ENCODE measurements around the gene UNC13D. TPM values are rescaled to one million over a fixed set of nuclear protein-coding genes. Genes with fewer than 3 reads are reported as not detected.
A peak's percentile ranks its signal among the peaks of the same experiment; 100 is the strongest.
"Not testable (repeated sequence)": the region's sequence is repeated elsewhere in the genome, so short reads cannot be mapped to it uniquely, and the experiment has no call there.

The UNC13D gene
- total RNA-seq, 1 experiment from 2014 or later = 20.2 TPM

DNA sequence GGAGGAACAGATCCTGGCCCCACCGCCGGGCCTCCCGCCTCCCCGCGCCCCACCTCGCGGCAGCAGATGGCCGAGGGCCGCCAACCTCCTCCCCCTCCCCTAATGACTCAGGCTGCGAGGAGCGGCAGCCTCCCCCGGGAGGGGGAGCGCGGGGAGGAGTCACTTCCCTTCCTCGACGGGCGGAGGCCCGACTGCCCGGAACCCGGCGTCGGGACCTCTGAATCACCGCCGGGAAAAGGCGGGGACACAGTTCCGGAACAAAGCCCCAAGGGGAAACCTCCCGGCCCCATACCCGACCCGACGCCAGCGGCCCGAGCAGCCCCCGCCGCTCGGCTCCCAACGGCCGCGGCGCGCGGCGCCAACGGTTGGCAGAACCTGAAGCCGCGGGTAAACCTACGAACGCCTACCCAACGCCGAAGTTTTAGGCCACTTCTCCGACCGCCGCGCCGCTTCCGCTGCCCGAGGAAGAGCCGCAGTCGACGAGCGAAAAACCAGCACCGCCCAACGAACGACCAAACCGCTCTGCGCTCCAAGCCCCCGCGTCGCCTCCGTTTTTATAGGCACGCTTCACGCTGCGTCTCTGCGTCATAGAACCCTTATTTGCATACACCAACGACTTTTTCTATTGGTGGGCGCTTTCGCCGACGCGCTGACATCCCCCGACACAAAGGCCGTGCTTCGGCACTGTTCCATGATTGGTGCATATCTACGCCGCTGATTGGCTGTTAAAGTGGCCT is 64.8 kb downstream of the UNC13D start (continued):
- no peak for TF ChIP-seq ELF1 (IDR thresholded peaks at IDR 0.05; ENCODE audit: borderline replicate concordance, low read depth)
- peak; percentile 80 for TF ChIP-seq YY1 (IDR thresholded peaks at IDR 0.05; ENCODE audit: extremely low read depth, insufficient replicate concordance, low read depth, low read length)
- TF ChIP-seq FOSL1 (IDR thresholded peaks at IDR 0.05; ENCODE audit: low read depth) = no peak
- TF ChIP-seq, protein P1, sequence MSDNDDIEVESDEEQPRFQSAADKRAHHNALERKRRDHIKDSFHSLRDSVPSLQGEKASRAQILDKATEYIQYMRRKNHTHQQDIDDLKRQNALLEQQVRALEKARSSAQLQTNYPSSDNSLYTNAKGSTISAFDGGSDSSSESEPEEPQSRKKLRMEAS (IDR thresholded peaks at IDR 0.05) = no peak

DNA sequence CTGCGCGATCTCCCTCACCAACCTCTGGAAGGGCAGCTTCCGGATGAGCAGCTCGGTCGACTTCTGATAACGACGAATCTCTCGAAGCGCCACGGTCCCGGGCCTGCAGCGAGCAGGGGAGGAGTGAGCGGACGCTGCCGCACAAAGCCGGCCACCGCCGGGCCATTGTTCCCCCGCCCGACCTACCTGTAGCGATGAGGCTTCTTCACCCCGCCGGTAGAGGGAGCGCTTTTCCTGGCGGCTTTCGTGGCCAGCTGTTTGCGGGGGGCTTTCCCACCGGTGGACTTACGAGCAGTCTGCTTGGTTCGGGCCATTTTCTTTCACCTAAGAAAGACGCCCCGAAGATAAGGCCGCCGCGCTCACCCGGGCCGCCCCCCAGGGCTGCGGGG is 65.3 kb downstream of the UNC13D start:
- ATAC-seq = peak; percentile 18

DNA sequence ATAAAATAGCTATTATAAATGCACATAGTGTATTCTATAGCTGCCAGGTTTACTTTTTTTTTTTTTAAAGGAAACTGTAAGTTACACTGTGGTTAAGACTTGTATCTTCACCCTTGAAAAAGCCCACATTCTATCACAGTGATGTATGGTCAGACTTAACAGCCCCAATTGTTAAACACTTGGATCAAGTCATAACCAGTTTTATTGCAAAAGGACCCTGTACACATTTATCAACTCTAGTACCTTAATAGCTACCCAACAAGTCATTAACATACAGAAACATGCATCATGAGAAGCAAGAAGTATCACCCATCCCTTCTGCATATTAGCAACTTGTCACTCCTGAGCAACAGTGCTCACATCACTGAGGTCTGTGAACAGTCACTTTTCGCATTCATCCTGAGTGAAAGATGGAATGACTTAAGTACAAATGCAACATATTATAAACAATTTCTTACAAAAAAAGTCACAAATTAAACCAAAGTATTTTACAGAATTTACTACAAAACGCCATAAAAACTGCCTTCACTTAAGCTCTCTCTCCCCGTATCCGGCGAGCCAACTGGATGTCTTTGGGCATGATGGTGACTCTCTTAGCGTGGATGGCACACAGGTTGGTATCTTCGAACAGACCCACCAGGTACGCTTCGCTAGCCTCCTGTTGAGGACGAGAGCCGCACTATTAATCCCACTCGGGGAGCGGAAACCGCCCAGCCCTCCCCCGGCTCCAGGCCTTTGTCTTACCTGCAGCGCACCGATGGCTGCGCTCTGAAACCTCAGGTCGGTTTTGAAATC is 65.9 kb downstream of the UNC13D start:
- RAD21 ChIA-PET (ENCODE audit: low non-redundant PET in 1 of 2, low total read pairs in 2 of 2, uncharacterized antibody in 2 of 2, unreplicated experiment in 2 of 2); H3K9me3 ChIP-seq (ENCODE audit: control insufficient read depth in 1 of 2, insufficient read depth in 1 of 2, low read depth in 1 of 2, low read length in 2 of 2); ATAC-seq; DNase-seq (ENCODE audit: low read depth, low spot score); H3K9me2 ChIP-seq (ENCODE audit: insufficient read depth); H2AFZ ChIP-seq (ENCODE audit: low read depth, low read length, poor library complexity, severe bottlenecking); H3K27me3 ChIP-seq (ENCODE audit: insufficient read depth, low read length): not testable (repeated sequence)
- peaks cover 27% of the 10 kb centered on the region for H3K79me2 ChIP-seq (ENCODE audit: insufficient read depth, low read length)
- peaks cover 16 to 33% of the 10 kb centered on the region in 2 experiments for H3K36me3 ChIP-seq (ENCODE audit: control insufficient read depth in 1 of 2, insufficient read depth in 2 of 2, low read length in 2 of 2)
- TSS peak; percentile 63 for BruUV-seq (replicated peaks)
- H3K4me1 ChIP-seq (ENCODE audit: control insufficient read depth in 1 of 2, insufficient read depth in 2 of 2, low read length in 2 of 2) = peaks cover 30 to 68% of the 10 kb centered on the region in 2 experiments
- ChIA-PET POLR2A (interaction anchor here (0.9 to 5.1 kb wide), 7 partner anchors 8 to 100 kb away, joined by 3 to 83 read pairs (median 14); partner anchors contain the start of genes GALK1, TRIM47 and WBP2), CTCF (interaction anchor here (1.5 kb wide), 1 partner anchor 99 kb away, joined by 4 read pairs; no protein-coding TSS in a partner anchor)
- intact Hi-C loops (cut with micrococcal nuclease) = loop anchor here (2.0 to 5.0 kb wide), 2 partner anchors 77 to 99 kb away; partner anchors contain the start of genes TRIM47 and WBP2
- peak overlapping the region; percentile 84 for H3K4me2 ChIP-seq (ENCODE audit: low read length)
- H4K20me1 ChIP-seq (ENCODE audit: insufficient read depth) = peaks cover 31% of the 10 kb centered on the region
- H3K9ac ChIP-seq (ENCODE audit: low read length) = peak overlapping the region; percentile 97
- H3K27ac ChIP-seq (ENCODE audit: low read depth, low read length) = peak overlapping the region; percentile 97
- H3K4me3 ChIP-seq (replicated peaks in 1 of 2; ENCODE audit: low read depth in 1 of 2, low read length in 2 of 2) = peak overlapping the region; percentile 74 to 84

More for the DNA sequence above, 65.3 kb downstream of the UNC13D start:
- CTCF ChIA-PET = interaction anchor here (1.5 kb wide), 1 partner anchor 48 kb away, joined by 6 read pairs; no protein-coding TSS in a partner anchor
- Histone ChIP-seq H3K4me2 (ENCODE audit: low read length) (peak overlapping the region; percentile 84), H2AFZ (ENCODE audit: low read depth, low read length, poor library complexity, severe bottlenecking) (no peak overlapping the region), H3K9me2 (ENCODE audit: insufficient read depth) (no peaks in the 10 kb centered on the region), H3K79me2 (ENCODE audit: insufficient read depth, low read length) (peaks cover 27% of the 10 kb centered on the region), H3K27ac (ENCODE audit: low read depth, low read length) (peak overlapping the region; percentile 97), H3K4me3 (replicated peaks in 1 of 2; ENCODE audit: low read depth in 1 of 2, low read length in 2 of 2) (peak overlapping the region; percentile 74 to 84), H3K4me1 (ENCODE audit: control insufficient read depth in 1 of 2, insufficient read depth in 2 of 2, low read length in 2 of 2) (peaks cover 35 to 74% of the 10 kb centered on the region in 2 experiments), H3K9me3 (ENCODE audit: control insufficient read depth in 1 of 2, insufficient read depth in 1 of 2, low read depth in 1 of 2, low read length in 2 of 2) (no peaks in the 10 kb centered on the region), H4K20me1 (ENCODE audit: insufficient read depth) (peaks cover 31% of the 10 kb centered on the region), H3K27me3 (ENCODE audit: insufficient read depth, low read length) (no peaks in the 10 kb centered on the region), H3K36me3 (ENCODE audit: control insufficient read depth in 1 of 2, insufficient read depth in 2 of 2, low read length in 2 of 2) (peaks cover 16 to 33% of the 10 kb centered on the region in 2 experiments), H3K9ac (ENCODE audit: low read length) (peak overlapping the region; percentile 97)
- BruUV-seq (replicated peaks) = no TSS peak
- RAD21 ChIA-PET (ENCODE audit: low non-redundant PET in 1 of 2, low total read pairs in 2 of 2, uncharacterized antibody in 2 of 2, unreplicated experiment in 2 of 2) = no interaction called here
- DNase-seq (ENCODE audit: low read depth, low spot score) = no peak
- intact Hi-C loops (cut with micrococcal nuclease) = loop anchor here (2.0 to 5.0 kb wide), 2 partner anchors 76 to 98 kb away; partner anchors contain the start of genes TRIM47 and WBP2
- POLR2A ChIA-PET = interaction anchor here (0.9 to 5.1 kb wide), 8 partner anchors 8 to 129 kb away, joined by 3 to 83 read pairs (median 6); partner anchors contain the start of genes GALK1, TRIM47 and WBP2
- TF ChIP-seq, protein P2, sequence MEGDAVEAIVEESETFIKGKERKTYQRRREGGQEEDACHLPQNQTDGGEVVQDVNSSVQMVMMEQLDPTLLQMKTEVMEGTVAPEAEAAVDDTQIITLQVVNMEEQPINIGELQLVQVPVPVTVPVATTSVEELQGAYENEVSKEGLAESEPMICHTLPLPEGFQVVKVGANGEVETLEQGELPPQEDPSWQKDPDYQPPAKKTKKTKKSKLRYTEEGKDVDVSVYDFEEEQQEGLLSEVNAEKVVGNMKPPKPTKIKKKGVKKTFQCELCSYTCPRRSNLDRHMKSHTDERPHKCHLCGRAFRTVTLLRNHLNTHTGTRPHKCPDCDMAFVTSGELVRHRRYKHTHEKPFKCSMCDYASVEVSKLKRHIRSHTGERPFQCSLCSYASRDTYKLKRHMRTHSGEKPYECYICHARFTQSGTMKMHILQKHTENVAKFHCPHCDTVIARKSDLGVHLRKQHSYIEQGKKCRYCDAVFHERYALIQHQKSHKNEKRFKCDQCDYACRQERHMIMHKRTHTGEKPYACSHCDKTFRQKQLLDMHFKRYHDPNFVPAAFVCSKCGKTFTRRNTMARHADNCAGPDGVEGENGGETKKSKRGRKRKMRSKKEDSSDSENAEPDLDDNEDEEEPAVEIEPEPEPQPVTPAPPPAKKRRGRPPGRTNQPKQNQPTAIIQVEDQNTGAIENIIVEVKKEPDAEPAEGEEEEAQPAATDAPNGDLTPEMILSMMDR (IDR thresholded peaks at IDR 0.05 in 2 of 3, conservative IDR thresholded peaks at IDR 0.05 in 1 of 3; ENCODE audit: borderline replicate concordance in 1 of 3, insufficient read depth in 1 of 3, low read depth in 2 of 3, low read length in 2 of 3) = peak in 2 of 3 experiments; percentile 75 to 78; a peak in 4 of 6 replicates
- no peak for TF ChIP-seq ZNF274 (IDR thresholded peaks at IDR 0.05; ENCODE audit: low read depth, low read length)
- TF ChIP-seq, protein P1 (IDR thresholded peaks at IDR 0.05) = no peak
- TF ChIP-seq YY1 (IDR thresholded peaks at IDR 0.05; ENCODE audit: extremely low read depth, insufficient replicate concordance, low read depth, low read length) = peak; percentile 4
